HL-60 (cell line): ENCODE data around the gene ADCK1.

Experiments used
- DNase-seq, 2 experiments: peaks; one replicate each; pipeline ENCODE4 v3.0.0-alpha.2; 2010 to 2020; ENCODE audit warnings: low read depth in 1 of 2, low spot score in 1 of 2
- H3K27ac ChIP-seq: fragments of 250-450 bp; sonication (Bioruptor Pico); replicated peaks from 2 replicates; pipeline ENCODE4 v1.5.1; 2020; ENCODE audit warnings: mild to moderate bottlenecking, moderate library complexity
- H3K27me3 ChIP-seq: fragments of 250-450 bp; sonication (Bioruptor Pico); 2 replicates; pipeline ENCODE4 v1.5.1; 2021; ENCODE audit warnings: mild to moderate bottlenecking, moderate library complexity; ENCODE audit not compliant: insufficient read depth, poor library complexity, severe bottlenecking
- H3K4me3 ChIP-seq: replicated peaks from 2 replicates; pipeline ENCODE4 v1.5.1; 2011; ENCODE audit warnings: mild to moderate bottlenecking, control low read depth, low read length; ENCODE audit not compliant: insufficient read depth
- CTCF ChIP-seq: IDR thresholded peaks from one replicate; pipeline ENCODE4 v1.5.1; 2011; ENCODE audit warnings: low read length, control low read depth, inconsistent platforms; ENCODE audit not compliant: insufficient read depth
- GABPA ChIP-seq: IDR thresholded peaks from 2 replicates; pipeline ENCODE4 v1.6.1; 2012; ENCODE audit warnings: low read depth
- POLR2AphosphoS5 ChIP-seq: IDR thresholded peaks from 2 replicates; pipeline ENCODE4 v1.6.1; 2012; ENCODE audit warnings: low read depth
- REST ChIP-seq: IDR thresholded peaks from 2 replicates; pipeline ENCODE4 v1.6.1; 2012; ENCODE audit warnings: low read depth; ENCODE audit not compliant: insufficient replicate concordance
- SPI1 ChIP-seq: IDR thresholded peaks from 2 replicates; pipeline ENCODE4 v1.6.1; 2012; ENCODE audit warnings: low read depth, mild to moderate bottlenecking, borderline replicate concordance

The ADCK1 gene

GRCh38 chr14:77870646-77871045 is 70.7 kb downstream of the ADCK1 start:
- no peak for DNase-seq
- Histone ChIP-seq H3K27me3 (no peaks in the 10 kb centered on the region), H3K27ac (no peak overlapping the region), H3K4me3 (no peak overlapping the region)
- TF ChIP-seq SPI1 = no peak
- no peak for TF ChIP-seq REST
- no peak for TF ChIP-seq GABPA
- TF ChIP-seq POLR2AphosphoS5 = no peak
- no peak for TF ChIP-seq CTCF

GRCh38 chr14:77872152-77872551 is 72.2 kb downstream of the ADCK1 start:
- Histone ChIP-seq H3K27me3 (no peaks in the 10 kb centered on the region), H3K4me3 (no peak overlapping the region), H3K27ac (no peak overlapping the region)
- no peak for DNase-seq
- TF ChIP-seq POLR2AphosphoS5 = no peak
- no peak for TF ChIP-seq SPI1
- no peak for TF ChIP-seq GABPA
- TF ChIP-seq REST = no peak
- TF ChIP-seq CTCF = no peak

GRCh38 chr14:77872983-77873382 is 73.1 kb downstream of the ADCK1 start:
- no peak for DNase-seq
- Histone ChIP-seq H3K4me3 (no peak overlapping the region), H3K27me3 (no peaks in the 10 kb centered on the region), H3K27ac (no peak overlapping the region)
- TF ChIP-seq GABPA (no peak), SPI1 (no peak), POLR2AphosphoS5 (no peak), CTCF (no peak), REST (no peak)
